Endodermal cell (in vitro differentiated cells): ENCODE data around the gene SNU13. TPM values are rescaled to one million over a fixed set of nuclear protein-coding genes. Genes with fewer than 3 reads are reported as not detected.
A peak's percentile ranks its signal among the peaks of the same experiment; 100 is the strongest.

Experiments
- DNase-seq: peaks from one replicate; pipeline ENCODE4 v3.0.0-alpha.2; 2017
- H3K27ac ChIP-seq: 2 replicates; pipeline ENCODE4 v1.5.1; 2013; ENCODE audit warnings: mild to moderate bottlenecking, low read depth, low read length, moderate library complexity
- H3K27me3 ChIP-seq: 2 replicates; pipeline ENCODE4 v1.6.1; 2013; ENCODE audit warnings: mild to moderate bottlenecking, low read length, moderate library complexity; ENCODE audit not compliant: insufficient read depth, control insufficient read depth, poor library complexity, severe bottlenecking
- H3K36me3 ChIP-seq: 2 replicates; pipeline ENCODE4 v1.7.0; 2013; ENCODE audit warnings: mild to moderate bottlenecking, low read length, moderate library complexity; ENCODE audit not compliant: control insufficient read depth, insufficient read depth
- H3K4me1 ChIP-seq: one replicate; pipeline ENCODE4 v1.7.0; 2013; ENCODE audit warnings: low read length; ENCODE audit not compliant: control insufficient read depth, insufficient read depth
- H3K4me3 ChIP-seq: 2 replicates; pipeline ENCODE4 v1.5.1; 2013; ENCODE audit warnings: mild to moderate bottlenecking, low read length, moderate library complexity
- H3K9ac ChIP-seq: 2 replicates; pipeline ENCODE4 v1.6.1; 2013; ENCODE audit warnings: mild to moderate bottlenecking, low read length, moderate library complexity; ENCODE audit not compliant: poor library complexity, severe bottlenecking; ENCODE audit errors: extremely low read depth
- H3K9me3 ChIP-seq: 2 replicates; pipeline ENCODE4 v1.6.1; 2013; ENCODE audit warnings: mild to moderate bottlenecking, low read length, moderate library complexity; ENCODE audit not compliant: control insufficient read depth
- H3K27ac Mint-ChIP-seq: 2 replicates; pipeline ENCODE4 v1.8.0; 2020; ENCODE audit warnings: mixed read lengths
- H3K27me3 Mint-ChIP-seq: 2 replicates; pipeline ENCODE4 v1.8.0; 2021; ENCODE audit warnings: mild to moderate bottlenecking, mixed read lengths; ENCODE audit not compliant: insufficient read depth
- H3K36me3 Mint-ChIP-seq: 2 replicates; pipeline ENCODE4 v1.8.0; 2020; ENCODE audit warnings: low read depth, mixed read lengths
- H3K4me1 Mint-ChIP-seq: 2 replicates; pipeline ENCODE4 v1.8.0; 2020; ENCODE audit warnings: mixed read lengths
- H3K4me3 Mint-ChIP-seq: 2 replicates; pipeline ENCODE4 v1.8.0; 2020; ENCODE audit warnings: mild to moderate bottlenecking, moderate library complexity, mixed read lengths
- H3K9me3 Mint-ChIP-seq: 2 replicates; pipeline ENCODE4 v1.8.0; 2020; ENCODE audit warnings: mild to moderate bottlenecking, mixed read lengths
- WGBS, 2 experiments: methylation state at CpG; one replicate each; pipeline versions ENCODE4 v1.1.5 to v1.1.7; 2013; ENCODE audit warnings: missing lambda C conversion rate in 2 of 2, mixed read lengths in 1 of 2; ENCODE audit not compliant: insufficient coverage in 1 of 2, insufficient read length in 1 of 2; 5-methylcytosine and 5-hydroxymethylcytosine counted together
- total RNA-seq, 2 donors: library from RNA; stranded (reverse); fragmentation: NEBNext Ultra II Directional in 1 of 2; extraction: Animal tissue kit (Norgen Biotek cat#: 25700) in 1 of 2; gene quantifications; 2 replicates in 1 of 2; 3 replicates in 1 of 2; pipeline ENCODE4 v1.2.1, GENCODE V29; 2021
- TF ChIP-seq, protein P1 (sequence below): fragments of 200-600 bp; sonication (generic); conservative IDR thresholded peaks from 2 replicates; pipeline ENCODE4 v1.5.0; 2021; ENCODE audit warnings: antibody characterized with exemption, mild to moderate bottlenecking

SNU13 gene
- total RNA-seq, 2 donors from 2014 or later = 133 to 146 TPM

DNA sequence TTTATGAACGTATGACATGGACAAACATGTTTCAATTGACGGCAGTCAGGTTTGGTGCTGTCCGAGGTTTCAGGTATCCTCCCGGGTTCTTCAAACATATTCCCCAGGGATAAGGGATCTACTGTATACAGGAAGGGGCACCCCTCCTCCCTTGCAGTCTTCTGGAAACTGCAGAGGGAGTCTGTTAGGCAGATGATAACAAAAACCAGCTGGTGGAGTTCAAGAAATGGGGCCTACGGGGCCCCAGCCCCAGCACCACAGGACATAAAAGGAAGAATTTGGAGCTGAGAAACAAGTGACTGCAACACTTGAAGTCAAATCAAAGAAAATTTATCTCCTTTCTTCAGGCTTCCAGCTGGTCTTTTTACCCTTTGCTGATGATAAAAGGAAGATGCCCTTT, 32.1 kb downstream of the SNU13 start:
- Histone ChIP-seq H3K27ac (no peak overlapping the region), H3K9me3 (no peaks in the 10 kb centered on the region), H3K36me3 (peaks cover 92% of the 10 kb centered on the region), H3K27me3 (no peaks in the 10 kb centered on the region), H3K4me3 (no peak overlapping the region), H3K9ac (no peak overlapping the region), H3K4me1 (no peaks in the 10 kb centered on the region)
- 97 to 100% methylated on average over 2 to 5 of the region's 5 CpGs for WGBS, 2 experiments
- H3K9me3 Mint-ChIP-seq = no peaks in the 10 kb centered on the region
- TF ChIP-seq, protein P1, sequence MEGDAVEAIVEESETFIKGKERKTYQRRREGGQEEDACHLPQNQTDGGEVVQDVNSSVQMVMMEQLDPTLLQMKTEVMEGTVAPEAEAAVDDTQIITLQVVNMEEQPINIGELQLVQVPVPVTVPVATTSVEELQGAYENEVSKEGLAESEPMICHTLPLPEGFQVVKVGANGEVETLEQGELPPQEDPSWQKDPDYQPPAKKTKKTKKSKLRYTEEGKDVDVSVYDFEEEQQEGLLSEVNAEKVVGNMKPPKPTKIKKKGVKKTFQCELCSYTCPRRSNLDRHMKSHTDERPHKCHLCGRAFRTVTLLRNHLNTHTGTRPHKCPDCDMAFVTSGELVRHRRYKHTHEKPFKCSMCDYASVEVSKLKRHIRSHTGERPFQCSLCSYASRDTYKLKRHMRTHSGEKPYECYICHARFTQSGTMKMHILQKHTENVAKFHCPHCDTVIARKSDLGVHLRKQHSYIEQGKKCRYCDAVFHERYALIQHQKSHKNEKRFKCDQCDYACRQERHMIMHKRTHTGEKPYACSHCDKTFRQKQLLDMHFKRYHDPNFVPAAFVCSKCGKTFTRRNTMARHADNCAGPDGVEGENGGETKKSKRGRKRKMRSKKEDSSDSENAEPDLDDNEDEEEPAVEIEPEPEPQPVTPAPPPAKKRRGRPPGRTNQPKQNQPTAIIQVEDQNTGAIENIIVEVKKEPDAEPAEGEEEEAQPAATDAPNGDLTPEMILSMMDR = no peak
- no peaks in the 10 kb centered on the region for H3K27me3 Mint-ChIP-seq
- H3K4me3 Mint-ChIP-seq = no peak overlapping the region
- H3K27ac Mint-ChIP-seq = no peak overlapping the region
- no peak for DNase-seq
- H3K4me1 Mint-ChIP-seq = peaks cover 5% of the 10 kb centered on the region
- H3K36me3 Mint-ChIP-seq = peaks cover 87% of the 10 kb centered on the region

DNA sequence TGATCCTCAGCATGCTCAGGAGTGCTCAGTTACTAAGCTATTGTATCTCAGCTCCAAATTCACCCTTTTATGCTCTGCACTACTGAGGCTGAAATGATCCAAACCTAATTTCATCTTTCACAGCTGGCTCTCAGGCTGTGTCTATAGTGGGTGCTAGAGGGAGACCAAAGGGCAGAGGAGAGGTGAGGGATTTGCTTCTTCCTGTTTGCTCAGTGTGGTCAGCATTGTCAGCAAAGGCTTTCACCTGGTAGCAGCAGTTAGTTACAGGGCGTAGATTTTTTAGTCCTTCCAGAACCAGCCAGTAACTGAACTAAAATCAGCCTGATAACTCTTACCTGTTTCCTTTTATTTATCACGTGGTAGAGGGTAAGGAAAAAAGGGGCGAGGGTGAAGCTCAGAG, 34.3 kb downstream of the SNU13 start:
- Mint-ChIP-seq H3K27ac (peak overlapping the region; percentile 74), H3K9me3 (no peaks in the 10 kb centered on the region), H3K27me3 (no peaks in the 10 kb centered on the region), H3K4me1 (peaks cover 5% of the 10 kb centered on the region), H3K4me3 (no peak overlapping the region), H3K36me3 (peaks cover 81% of the 10 kb centered on the region)
- Histone ChIP-seq H3K9me3 (no peaks in the 10 kb centered on the region), H3K27me3 (no peaks in the 10 kb centered on the region), H3K4me1 (no peaks in the 10 kb centered on the region), H3K4me3 (no peak overlapping the region), H3K27ac (no peak overlapping the region), H3K9ac (no peak overlapping the region), H3K36me3 (peaks cover 85% of the 10 kb centered on the region)
- WGBS, 2 experiments = 94 to 100% methylated on average over 1 to 3 of the region's 3 CpGs
- DNase-seq = no peak
- TF ChIP-seq, protein P1 = no peak

DNA sequence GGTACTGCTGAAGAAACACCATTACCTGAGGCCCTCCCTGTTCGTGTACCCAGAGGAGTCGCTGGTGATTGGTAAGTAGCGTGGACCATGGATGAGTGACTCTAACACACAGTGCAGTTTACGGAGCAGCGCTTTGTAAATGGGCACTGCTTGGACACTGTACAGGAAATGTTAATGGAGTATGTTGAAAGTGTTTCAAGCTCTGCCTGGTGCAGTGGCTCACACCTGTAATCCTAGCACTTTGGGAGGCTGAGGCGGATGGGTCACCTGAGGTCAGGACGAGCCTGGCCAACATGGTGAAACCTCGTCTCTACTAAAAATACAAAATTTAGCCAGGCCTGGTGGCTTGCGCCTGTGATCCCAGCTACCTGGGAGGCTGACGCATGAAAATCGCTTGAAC, 37.8 kb downstream of the SNU13 start:
- no peak overlapping the region for H3K27ac ChIP-seq
- DNase-seq = no peak
- no peak overlapping the region for H3K4me3 ChIP-seq
- no peaks in the 10 kb centered on the region for H3K9me3 ChIP-seq
- TF ChIP-seq, protein P1 = no peak
- Mint-ChIP-seq H3K4me3 (no peak overlapping the region), H3K4me1 (peaks cover 5% of the 10 kb centered on the region), H3K36me3 (peaks cover 79% of the 10 kb centered on the region), H3K27ac (no peak overlapping the region), H3K9me3 (no peaks in the 10 kb centered on the region), H3K27me3 (no peaks in the 10 kb centered on the region)
- no peaks in the 10 kb centered on the region for H3K4me1 ChIP-seq
- peaks cover 83% of the 10 kb centered on the region for H3K36me3 ChIP-seq
- H3K9ac ChIP-seq = no peak overlapping the region
- WGBS, 2 experiments = 96 to 97% methylated on average over 11 of the region's 11 CpGs
- no peaks in the 10 kb centered on the region for H3K27me3 ChIP-seq
